Vagina (tissue), 2 donors: ENCODE data around the gene CNTRL. TPM values are rescaled to one million over a fixed set of nuclear protein-coding genes. Genes with fewer than 3 reads are reported as not detected.
"Not testable (repeated sequence)": the region's sequence is repeated elsewhere in the genome, so short reads cannot be mapped to it uniquely, and the experiment has no call there.

Experiments used
- DNase-seq, 2 donors: peaks; one replicate each; pipeline ENCODE4 v3.0.0-alpha.2; 2017; ENCODE audit errors: extremely low spot score in 2 of 2
- H3K27ac ChIP-seq: fragments of 200-600 bp; sonication (generic); one replicate; pipeline ENCODE4 v1.5.1; 2019
- H3K27me3 ChIP-seq: fragments of 200-600 bp; sonication (generic); one replicate; pipeline ENCODE4 v1.5.1; 2019
- H3K36me3 ChIP-seq, 2 donors: fragments of 200-600 bp; sonication (generic); one replicate each; pipeline ENCODE4 v1.5.1; 2017 to 2019
- H3K4me1 ChIP-seq: fragments of 200-600 bp; sonication (generic); one replicate; pipeline ENCODE4 v1.5.1; 2019
- H3K4me3 ChIP-seq, 2 donors: fragments of 200-600 bp; sonication (generic); 1 replicate in 1 of 2; 2 replicates in 1 of 2; pipeline ENCODE4 v1.5.1; 2016 to 2019
- H3K9me3 ChIP-seq: fragments of 200-600 bp; sonication (generic); one replicate; pipeline ENCODE4 v1.5.1; 2019
- POLR2A ChIP-seq, 2 donors: fragments of 450-650 bp; IDR thresholded peaks; one replicate each; pipeline ENCODE4 v1.6.1; 2017; ENCODE audit warnings: antibody characterized with exemption in 2 of 2, mild to moderate bottlenecking in 2 of 2, moderate library complexity in 2 of 2
- POLR2AphosphoS5 ChIP-seq, 2 donors: sonication (generic); formaldehyde crosslinking; IDR thresholded peaks; one replicate each; pipeline ENCODE4 v1.9.0; 2017; ENCODE audit warnings: antibody characterized with exemption in 2 of 2, mild to moderate bottlenecking in 2 of 2, low read depth in 1 of 2; ENCODE audit not compliant: insufficient read depth in 1 of 2
- intact Hi-C: fragments of 100-400 bp; cut with DNase I; formaldehyde crosslinking; loops from one replicate; pipeline ENCODE4 v1.15.1; 2023
- total RNA-seq: library from RNA; depleted of rRNA; stranded (reverse); fragments of >200 nt; gene quantifications from one replicate; pipeline ENCODE4 v1.2.3, GENCODE V29; 2016
- TF ChIP-seq, protein P1 (sequence below), 3 experiments: fragments of 450-650 bp in 2 of 3; fragments of 200-600 bp in 1 of 3; sonication (generic) in 1 of 3; IDR thresholded peaks; one replicate each; pipeline ENCODE4 v1.5.1; 2017 to 2019; ENCODE audit warnings: antibody characterized with exemption in 3 of 3, mild to moderate bottlenecking in 2 of 3, moderate library complexity in 2 of 3

Gene CNTRL
- total RNA-seq, 1 donor from 2014 or later: 13.8 TPM

- Histone ChIP-seq H3K36me3 (peaks cover 0 to 6% of the 10 kb centered on the region in 2 donors), H3K27ac (no peak overlapping the region), H3K27me3 (no peaks in the 10 kb centered on the region), H3K4me3 (no peak overlapping the region), H3K4me1 (no peaks in the 10 kb centered on the region), H3K9me3 (no peaks in the 10 kb centered on the region)
- TF ChIP-seq, protein P1, sequence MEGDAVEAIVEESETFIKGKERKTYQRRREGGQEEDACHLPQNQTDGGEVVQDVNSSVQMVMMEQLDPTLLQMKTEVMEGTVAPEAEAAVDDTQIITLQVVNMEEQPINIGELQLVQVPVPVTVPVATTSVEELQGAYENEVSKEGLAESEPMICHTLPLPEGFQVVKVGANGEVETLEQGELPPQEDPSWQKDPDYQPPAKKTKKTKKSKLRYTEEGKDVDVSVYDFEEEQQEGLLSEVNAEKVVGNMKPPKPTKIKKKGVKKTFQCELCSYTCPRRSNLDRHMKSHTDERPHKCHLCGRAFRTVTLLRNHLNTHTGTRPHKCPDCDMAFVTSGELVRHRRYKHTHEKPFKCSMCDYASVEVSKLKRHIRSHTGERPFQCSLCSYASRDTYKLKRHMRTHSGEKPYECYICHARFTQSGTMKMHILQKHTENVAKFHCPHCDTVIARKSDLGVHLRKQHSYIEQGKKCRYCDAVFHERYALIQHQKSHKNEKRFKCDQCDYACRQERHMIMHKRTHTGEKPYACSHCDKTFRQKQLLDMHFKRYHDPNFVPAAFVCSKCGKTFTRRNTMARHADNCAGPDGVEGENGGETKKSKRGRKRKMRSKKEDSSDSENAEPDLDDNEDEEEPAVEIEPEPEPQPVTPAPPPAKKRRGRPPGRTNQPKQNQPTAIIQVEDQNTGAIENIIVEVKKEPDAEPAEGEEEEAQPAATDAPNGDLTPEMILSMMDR (IDR thresholded peaks at IDR 0.05): no peak
- no peak for TF ChIP-seq POLR2A (IDR thresholded peaks at IDR 0.05)
- no peak for TF ChIP-seq POLR2AphosphoS5 (IDR thresholded peaks at IDR 0.05; ENCODE audit: insufficient read depth in 1 of 2, low read depth in 1 of 2)
- DNase-seq: no peak
- intact Hi-C loops: no loop called here
These were observed 45.3 kb upstream of the CNTRL start for GRCh38 chr9:121029469-121029868.

GRCh38 chr9:121034529-121034928 lies 40.2 kb upstream of the CNTRL start:
- DNase-seq: no peak
- no peak for TF ChIP-seq POLR2A (IDR thresholded peaks at IDR 0.05)
- TF ChIP-seq, protein P1 (IDR thresholded peaks at IDR 0.05): no peak
- peaks cover 0 to 2% of the 10 kb centered on the region in 2 donors for H3K36me3 ChIP-seq
- H3K4me1 ChIP-seq: no peaks in the 10 kb centered on the region
- intact Hi-C loops: no loop called here
- no peak overlapping the region for H3K4me3 ChIP-seq
- H3K27me3 ChIP-seq: no peaks in the 10 kb centered on the region
- H3K9me3 ChIP-seq: no peaks in the 10 kb centered on the region
- no peak overlapping the region for H3K27ac ChIP-seq

DNA sequence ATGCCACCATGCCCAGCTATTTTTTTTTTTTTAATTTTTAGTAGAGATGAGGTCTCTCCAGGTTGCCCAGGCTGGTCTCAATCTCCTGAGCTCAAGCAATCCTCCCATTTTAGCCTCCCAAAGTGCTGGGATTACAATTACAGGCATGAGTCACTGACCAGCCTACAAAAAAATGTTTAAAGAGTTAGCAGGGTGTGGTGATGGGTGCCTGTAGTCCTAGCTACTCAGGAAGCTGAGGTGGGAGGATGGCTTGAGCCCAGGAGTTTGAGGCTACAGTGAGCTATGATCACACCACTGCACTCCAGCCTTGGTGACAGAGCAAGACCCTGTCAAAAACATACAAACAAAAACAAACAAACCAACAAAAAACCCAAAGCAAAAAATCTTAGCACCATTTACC lies 39.0 kb upstream of the CNTRL start:
- DNase-seq, H3K9me3 ChIP-seq, H3K36me3 ChIP-seq, H3K27me3 ChIP-seq, intact Hi-C loops, H3K4me3 ChIP-seq, H3K4me1 ChIP-seq, H3K27ac ChIP-seq: not testable (repeated sequence)

- Histone ChIP-seq H3K27ac (no peak overlapping the region), H3K4me3 (no peak overlapping the region), H3K9me3 (no peaks in the 10 kb centered on the region), H3K36me3 (no peaks in the 10 kb centered on the region), H3K27me3 (no peaks in the 10 kb centered on the region), H3K4me1 (no peaks in the 10 kb centered on the region)
- TF ChIP-seq POLR2AphosphoS5 (IDR thresholded peaks at IDR 0.05; ENCODE audit: insufficient read depth in 1 of 2, low read depth in 1 of 2) (no peak), POLR2A (IDR thresholded peaks at IDR 0.05) (no peak)
- DNase-seq: no peak
- intact Hi-C loops: no loop called here
These were observed 36.4 kb upstream of the CNTRL start for GRCh38 chr9:121038362-121038761.

DNA sequence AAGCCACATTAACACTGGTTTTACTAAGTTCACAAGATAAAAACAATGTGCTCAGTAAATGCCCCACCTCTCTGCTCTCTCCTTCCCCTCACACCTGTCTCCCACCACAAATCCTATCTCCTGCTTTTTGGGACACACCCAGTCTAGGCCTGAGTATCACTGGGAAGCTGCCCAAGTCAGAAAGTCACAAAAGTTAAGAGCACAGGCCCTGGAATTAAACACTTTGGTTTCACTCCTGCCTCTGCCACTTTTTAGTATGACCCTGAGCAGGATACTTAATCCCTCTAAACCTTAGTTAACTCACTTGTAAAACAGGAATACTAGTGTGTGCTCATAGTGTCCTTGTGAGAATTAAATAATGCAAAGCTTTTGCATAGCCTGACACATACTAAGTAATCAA lies 36.0 kb upstream of the CNTRL start:
- H3K9me3 ChIP-seq: no peaks in the 10 kb centered on the region
- H3K27ac ChIP-seq: no peak overlapping the region
- H3K27me3 ChIP-seq: no peaks in the 10 kb centered on the region
- TF ChIP-seq POLR2A (IDR thresholded peaks at IDR 0.05) (no peak), POLR2AphosphoS5 (IDR thresholded peaks at IDR 0.05; ENCODE audit: insufficient read depth in 1 of 2, low read depth in 1 of 2) (no peak)
- TF ChIP-seq, protein P1 (IDR thresholded peaks at IDR 0.05): no peak
- H3K36me3 ChIP-seq: no peaks in the 10 kb centered on the region
- no peaks in the 10 kb centered on the region for H3K4me1 ChIP-seq
- intact Hi-C loops: no loop called here
- H3K4me3 ChIP-seq: no peak overlapping the region
- DNase-seq: no peak

GRCh38 chr9:121048175-121048574 lies 26.6 kb upstream of the CNTRL start:
- Histone ChIP-seq H3K4me1 (no peaks in the 10 kb centered on the region), H3K9me3 (no peaks in the 10 kb centered on the region), H3K36me3 (no peaks in the 10 kb centered on the region), H3K27ac (no peak overlapping the region), H3K4me3 (no peak overlapping the region), H3K27me3 (no peaks in the 10 kb centered on the region)
- DNase-seq: no peak
- TF ChIP-seq POLR2AphosphoS5 (IDR thresholded peaks at IDR 0.05; ENCODE audit: insufficient read depth in 1 of 2, low read depth in 1 of 2) (no peak), POLR2A (IDR thresholded peaks at IDR 0.05) (no peak)
- TF ChIP-seq, protein P1 (IDR thresholded peaks at IDR 0.05): no peak
- intact Hi-C loops: no loop called here
